Erythroblast (primary cell): ENCODE measurements around the gene CPNE2.

Experiments
- GATA1 ChIP-seq: IDR thresholded peaks from 2 replicates; pipeline ENCODE4 v1.6.1; 2011; ENCODE audit warnings: low read depth, mild to moderate bottlenecking, control low read depth, low read length, moderate library complexity
- POLR2A ChIP-seq: IDR thresholded peaks from 2 replicates; pipeline ENCODE4 v1.6.1; 2011; ENCODE audit warnings: mild to moderate bottlenecking, low read length

- TF ChIP-seq POLR2A, result no peak
- TF ChIP-seq GATA1, result no peak
These were observed 39.2 kb upstream of the CPNE2 start for GRCh38 chr16:57053206-57053605.
